Neutrophil (primary cell): ENCODE measurements around the gene ADISSP.

Source experiments
- H3K27ac ChIP-seq: fragments of 200-600 bp; sonication (generic); 2 replicates; pipeline ENCODE4 v1.5.1; 2016; ENCODE audit warnings: mild to moderate bottlenecking, moderate library complexity
- H3K27me3 ChIP-seq: fragments of 200-600 bp; sonication (generic); 2 replicates; pipeline ENCODE4 v1.6.0; 2016; ENCODE audit warnings: mild to moderate bottlenecking
- H3K36me3 ChIP-seq: fragments of 200-600 bp; sonication (generic); 2 replicates; pipeline ENCODE4 v1.5.1; 2017
- H3K4me1 ChIP-seq, 2 experiments: fragments of 200-600 bp in 1 of 2; sonication (generic) in 1 of 2; 1 replicate in 1 of 2; 2 replicates in 1 of 2; pipeline versions ENCODE4 v1.5.1 to v1.6.1; 2013 to 2016; ENCODE audit warnings: low read depth in 1 of 2, low read length in 1 of 2, mild to moderate bottlenecking in 1 of 2, moderate library complexity in 1 of 2; ENCODE audit not compliant: control insufficient read depth in 1 of 2, insufficient read depth in 1 of 2
- H3K4me3 ChIP-seq, 2 experiments: fragments of 200-600 bp in 1 of 2; sonication (generic) in 1 of 2; 1 replicate in 1 of 2; 2 replicates in 1 of 2; pipeline ENCODE4 v1.5.1; 2013 to 2016; ENCODE audit warnings: low read depth in 1 of 2, low read length in 1 of 2, mild to moderate bottlenecking in 1 of 2, moderate library complexity in 1 of 2
- H3K9me3 ChIP-seq: fragments of 200-600 bp; sonication (generic); 2 replicates; pipeline ENCODE4 v1.5.1; 2016
- TF ChIP-seq, protein P1 (sequence below): fragments of 200-600 bp; sonication (generic); IDR thresholded peaks from 2 replicates; pipeline ENCODE4 v1.5.1; 2016; ENCODE audit warnings: antibody characterized with exemption

The ADISSP gene

GRCh38 chr20:3747471-3747870 lies 20.1 kb downstream of the ADISSP start:
- Histone ChIP-seq H3K4me1 (peaks cover 16 to 17% of the 10 kb centered on the region in 2 experiments), H3K27ac (no peak overlapping the region), H3K27me3 (peaks cover 34% of the 10 kb centered on the region), H3K9me3 (no peaks in the 10 kb centered on the region), H3K36me3 (peaks cover 14% of the 10 kb centered on the region), H3K4me3 (no peak overlapping the region)
- TF ChIP-seq, protein P1, sequence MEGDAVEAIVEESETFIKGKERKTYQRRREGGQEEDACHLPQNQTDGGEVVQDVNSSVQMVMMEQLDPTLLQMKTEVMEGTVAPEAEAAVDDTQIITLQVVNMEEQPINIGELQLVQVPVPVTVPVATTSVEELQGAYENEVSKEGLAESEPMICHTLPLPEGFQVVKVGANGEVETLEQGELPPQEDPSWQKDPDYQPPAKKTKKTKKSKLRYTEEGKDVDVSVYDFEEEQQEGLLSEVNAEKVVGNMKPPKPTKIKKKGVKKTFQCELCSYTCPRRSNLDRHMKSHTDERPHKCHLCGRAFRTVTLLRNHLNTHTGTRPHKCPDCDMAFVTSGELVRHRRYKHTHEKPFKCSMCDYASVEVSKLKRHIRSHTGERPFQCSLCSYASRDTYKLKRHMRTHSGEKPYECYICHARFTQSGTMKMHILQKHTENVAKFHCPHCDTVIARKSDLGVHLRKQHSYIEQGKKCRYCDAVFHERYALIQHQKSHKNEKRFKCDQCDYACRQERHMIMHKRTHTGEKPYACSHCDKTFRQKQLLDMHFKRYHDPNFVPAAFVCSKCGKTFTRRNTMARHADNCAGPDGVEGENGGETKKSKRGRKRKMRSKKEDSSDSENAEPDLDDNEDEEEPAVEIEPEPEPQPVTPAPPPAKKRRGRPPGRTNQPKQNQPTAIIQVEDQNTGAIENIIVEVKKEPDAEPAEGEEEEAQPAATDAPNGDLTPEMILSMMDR: no peak

- no peaks in the 10 kb centered on the region for H3K9me3 ChIP-seq
- H3K27ac ChIP-seq: no peak overlapping the region
- H3K4me1 ChIP-seq: peaks cover 8% of the 10 kb centered on the region in 2 experiments
- H3K27me3 ChIP-seq: peaks cover 27% of the 10 kb centered on the region
- H3K4me3 ChIP-seq: no peak overlapping the region
- H3K36me3 ChIP-seq: peaks cover 2% of the 10 kb centered on the region
- TF ChIP-seq, protein P1: no peak
These were observed 21.8 kb downstream of the ADISSP start for GRCh38 chr20:3745686-3746173.

- Histone ChIP-seq H3K27me3 (peaks cover 27% of the 10 kb centered on the region), H3K4me3 (peak overlapping the region; percentile 15 to 28)
- TF ChIP-seq, protein P1: no peak
These were observed 22.5 kb downstream of the ADISSP start for GRCh38 chr20:3744806-3745685.

GRCh38 chr20:3744037-3744436 lies 23.5 kb downstream of the ADISSP start:
- no peaks in the 10 kb centered on the region for H3K36me3 ChIP-seq
- no peak overlapping the region for H3K27ac ChIP-seq
- TF ChIP-seq, protein P1: no peak
- H3K4me1 ChIP-seq: peaks cover 8% of the 10 kb centered on the region in 2 experiments
- no peak overlapping the region for H3K4me3 ChIP-seq
- no peaks in the 10 kb centered on the region for H3K9me3 ChIP-seq
- H3K27me3 ChIP-seq: peaks cover 27% of the 10 kb centered on the region

More at GRCh38 chr20:3744806-3745685, 22.5 kb downstream of the ADISSP start:
- Histone ChIP-seq H3K36me3 (no peaks in the 10 kb centered on the region), H3K4me1 (peaks cover 8% of the 10 kb centered on the region in 2 experiments), H3K9me3 (no peaks in the 10 kb centered on the region), H3K27ac (no peak overlapping the region)

GRCh38 chr20:3743251-3743650 lies 24.3 kb downstream of the ADISSP start:
- Histone ChIP-seq H3K36me3 (no peaks in the 10 kb centered on the region), H3K27ac (no peak overlapping the region), H3K4me3 (no peak overlapping the region), H3K27me3 (peaks cover 27% of the 10 kb centered on the region), H3K9me3 (no peaks in the 10 kb centered on the region), H3K4me1 (peaks cover 8% of the 10 kb centered on the region in 2 experiments)
- TF ChIP-seq, protein P1: no peak
